OCI-LY1 (cell line): ENCODE results near the gene CACUL1.

ENCODE experiments used
- H2AFZ ChIP-seq: fragments of 200-600 bp; sonication (generic), shearing (Covaris generic); 2 replicates; pipeline ENCODE4 v1.6.0; 2014; ENCODE audit warnings: antibody characterized with exemption, mild to moderate bottlenecking, low read length
- H3F3A ChIP-seq: fragments of 200-600 bp; sonication (generic), shearing (Covaris generic); 2 replicates; pipeline ENCODE4 v1.6.0; 2014; ENCODE audit warnings: mild to moderate bottlenecking, antibody characterized with exemption, low read length, moderate library complexity; ENCODE audit not compliant: insufficient read depth
- H3K27ac ChIP-seq: fragments of 200-600 bp; sonication (generic); 2 replicates; pipeline ENCODE4 v1.5.1; 2014; ENCODE audit warnings: low read length, mixed run types, mild to moderate bottlenecking, low read depth; ENCODE audit not compliant: poor library complexity, severe bottlenecking
- H3K27me3 ChIP-seq: fragments of 200-600 bp; sonication (generic); 2 replicates; pipeline ENCODE4 v1.6.0; 2014; ENCODE audit warnings: antibody characterized with exemption, mild to moderate bottlenecking, low read length, moderate library complexity; ENCODE audit not compliant: insufficient read depth
- H3K36me3 ChIP-seq: fragments of 200-600 bp; sonication (generic); 2 replicates; pipeline ENCODE4 v1.6.1; 2014; ENCODE audit warnings: mild to moderate bottlenecking, antibody characterized with exemption, low read length, moderate library complexity, mixed read lengths; ENCODE audit not compliant: insufficient read depth
- H3K4me1 ChIP-seq: fragments of 200-600 bp; sonication (generic); 2 replicates; pipeline ENCODE4 v1.5.1; 2014; ENCODE audit warnings: mild to moderate bottlenecking, low read length, moderate library complexity; ENCODE audit not compliant: insufficient read depth, severe bottlenecking
- H3K4me2 ChIP-seq: fragments of 200-600 bp; sonication (generic), shearing (Covaris generic); 2 replicates; pipeline ENCODE4 v1.6.1; 2014; ENCODE audit warnings: low read length
- H3K4me3 ChIP-seq: fragments of 200-600 bp; sonication (generic); 2 replicates; pipeline ENCODE4 v1.5.1; 2014; ENCODE audit warnings: low read length, low read depth, mild to moderate bottlenecking, mixed read lengths; ENCODE audit not compliant: poor library complexity, severe bottlenecking
- H3K79me2 ChIP-seq: fragments of 200-600 bp; shearing (Covaris generic); 2 replicates; pipeline ENCODE4 v1.6.1; 2016; ENCODE audit warnings: mixed run types, low read length, mixed read lengths; ENCODE audit not compliant: insufficient read depth
- H3K9ac ChIP-seq: fragments of 200-600 bp; sonication (generic), shearing (Covaris generic); 2 replicates; pipeline ENCODE4 v1.6.1; 2014; ENCODE audit warnings: mild to moderate bottlenecking, low read length, mixed read lengths
- H3K9me2 ChIP-seq: fragments of 200-600 bp; sonication (generic), shearing (Covaris generic); 2 replicates; pipeline ENCODE4 v1.6.1; 2014; ENCODE audit warnings: low read depth, mild to moderate bottlenecking, low read length, mixed read lengths
- H3K9me3 ChIP-seq: fragments of 200-600 bp; shearing (Covaris generic); 2 replicates; pipeline ENCODE4 v1.6.1; 2014; ENCODE audit warnings: low read length, mixed read lengths
- H4K20me1 ChIP-seq: fragments of 200-600 bp; sonication (generic), shearing (Covaris generic); 2 replicates; pipeline ENCODE4 v1.6.0; 2016; ENCODE audit warnings: mild to moderate bottlenecking, low read length; ENCODE audit not compliant: insufficient read depth
- CTCF ChIP-seq: fragments of 200-600 bp; sonication (generic), shearing (Covaris generic); IDR thresholded peaks from 2 replicates; pipeline ENCODE4 v1.5.1; 2017; ENCODE audit warnings: mild to moderate bottlenecking, antibody characterized with exemption, low read length, moderate library complexity, mixed read lengths
- EZH2 ChIP-seq: fragments of 200-600 bp; sonication (generic), shearing (Covaris generic); IDR thresholded peaks from 2 replicates; pipeline ENCODE4 v1.8.0; 2017; ENCODE audit warnings: borderline replicate concordance, mixed run types, mild to moderate bottlenecking, antibody characterized with exemption, low read length, moderate library complexity, mixed read lengths

The CACUL1 gene

DNA sequence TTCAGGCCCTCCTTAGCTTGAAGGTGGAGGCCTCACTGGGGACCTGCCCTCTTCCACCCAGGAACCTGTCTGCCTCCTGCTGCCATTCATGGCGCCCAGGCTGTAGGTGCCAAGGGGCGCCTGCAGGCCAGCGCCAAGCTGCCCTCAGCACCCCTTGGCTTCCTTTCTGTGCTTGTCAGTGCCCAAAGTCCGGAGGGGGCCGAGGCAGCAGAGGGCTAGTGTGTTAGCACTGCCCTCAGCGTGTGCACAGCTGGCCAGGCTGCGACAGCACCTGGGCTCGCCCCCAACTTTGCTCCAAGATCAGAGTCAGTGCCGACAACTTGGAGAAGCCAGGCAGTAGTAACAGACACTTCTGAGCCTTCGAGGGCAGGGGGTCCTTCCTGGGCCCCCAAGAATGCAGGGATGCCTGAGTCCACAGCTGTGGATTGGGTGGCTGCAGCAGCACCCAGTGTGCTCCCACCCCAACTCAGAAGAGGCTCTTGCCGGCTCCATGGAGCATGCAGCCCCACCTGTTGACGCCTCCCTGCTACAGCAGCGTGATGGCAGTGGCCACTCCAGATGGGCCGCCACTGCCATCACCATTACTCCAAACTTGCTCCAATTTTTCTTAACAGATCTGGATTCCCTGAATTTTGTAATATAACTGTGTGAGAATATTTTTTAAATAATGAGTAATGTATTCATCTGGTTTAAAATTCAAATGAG is 41.7 kb downstream of the CACUL1 start:
- no peaks in the 10 kb centered on the region for H3K79me2 ChIP-seq

DNA sequence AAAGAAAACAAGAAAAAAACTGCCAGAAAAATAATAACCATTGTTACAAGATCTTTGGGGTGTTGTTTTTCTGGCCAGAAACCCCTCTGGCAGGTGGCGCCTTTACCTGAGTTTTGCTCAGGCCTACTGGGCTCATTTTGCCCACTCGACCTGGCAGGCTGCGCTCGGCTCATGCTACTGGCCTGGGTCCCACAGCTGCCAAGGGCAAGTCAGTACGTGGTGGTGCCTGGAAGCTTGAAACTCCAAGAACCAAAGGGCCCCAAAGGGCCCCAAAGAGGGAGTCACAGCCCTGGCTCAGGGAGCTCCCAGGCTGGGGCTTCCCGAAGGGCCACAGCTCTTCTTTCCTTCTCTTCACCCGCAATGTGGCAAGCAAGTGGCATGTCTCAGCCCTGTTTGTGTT is 42.7 kb downstream of the CACUL1 start:
- no peaks in the 10 kb centered on the region for H4K20me1 ChIP-seq
- H3F3A ChIP-seq = no peaks in the 10 kb centered on the region
- no peak overlapping the region for H3K9ac ChIP-seq
- H3K36me3 ChIP-seq = peaks cover 4% of the 10 kb centered on the region; the same call in 1 of the 2 replicates
- no peak overlapping the region for H3K27ac ChIP-seq
- H3K27me3 ChIP-seq = no peaks in the 10 kb centered on the region
- TF ChIP-seq EZH2 (no peak), CTCF (no peak)
- no peak overlapping the region for H3K4me3 ChIP-seq
- no peaks in the 10 kb centered on the region for H3K4me1 ChIP-seq
- no peak overlapping the region for H3K4me2 ChIP-seq
- no peaks in the 10 kb centered on the region for H3K9me3 ChIP-seq
- no peak overlapping the region for H2AFZ ChIP-seq
- no peaks in the 10 kb centered on the region for H3K79me2 ChIP-seq
- no peaks in the 10 kb centered on the region for H3K9me2 ChIP-seq

More for the DNA sequence above, 41.7 kb downstream of the CACUL1 start:
- Histone ChIP-seq H3K4me1 (no peaks in the 10 kb centered on the region), H3K36me3 (peaks cover 3% of the 10 kb centered on the region; the same call in 1 of the 2 replicates), H3K9me3 (no peaks in the 10 kb centered on the region), H3K4me3 (no peak overlapping the region), H4K20me1 (no peaks in the 10 kb centered on the region), H3K27me3 (no peaks in the 10 kb centered on the region), H3K9me2 (no peaks in the 10 kb centered on the region), H3K9ac (no peak overlapping the region), H3F3A (no peaks in the 10 kb centered on the region), H2AFZ (no peak overlapping the region), H3K4me2 (no peak overlapping the region), H3K27ac (no peak overlapping the region)
- TF ChIP-seq EZH2 (no peak), CTCF (peak; percentile 31; the same call in 1 of the 2 replicates)

DNA sequence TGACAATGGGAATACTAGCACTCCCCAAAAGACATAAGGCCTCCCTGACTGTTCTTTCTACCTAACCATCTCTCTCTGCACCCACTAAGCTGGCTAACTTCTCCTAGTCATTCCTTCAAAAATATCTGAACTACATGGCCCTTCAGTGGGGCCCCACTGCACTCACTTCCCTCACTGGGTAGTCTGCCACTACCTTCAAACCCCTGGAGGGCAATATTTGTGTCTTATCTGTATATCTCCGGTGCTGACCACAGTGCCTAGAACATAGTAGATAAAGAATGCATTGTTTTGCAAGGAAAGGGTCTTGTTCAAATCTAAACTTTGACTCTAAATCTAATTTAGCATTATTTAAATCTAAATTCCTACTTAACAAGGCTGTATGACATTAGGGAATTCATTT is 44.3 kb downstream of the CACUL1 start:
- Histone ChIP-seq H2AFZ (no peak overlapping the region), H3K9me2 (no peaks in the 10 kb centered on the region), H3F3A (no peaks in the 10 kb centered on the region), H3K27ac (no peak overlapping the region), H3K79me2 (peaks cover 2% of the 10 kb centered on the region; the same call in 1 of the 2 replicates), H3K4me3 (no peak overlapping the region), H3K4me1 (no peaks in the 10 kb centered on the region), H4K20me1 (no peaks in the 10 kb centered on the region), H3K4me2 (no peak overlapping the region), H3K9ac (no peak overlapping the region), H3K36me3 (peaks cover 15% of the 10 kb centered on the region; the same call in 1 of the 2 replicates), H3K27me3 (no peaks in the 10 kb centered on the region), H3K9me3 (no peaks in the 10 kb centered on the region)
- no peak for TF ChIP-seq CTCF
- TF ChIP-seq EZH2 = no peak
